H9 (cell line): Measurements from ENCODE around the gene NTF3. TPM values are rescaled to one million over a fixed set of nuclear protein-coding genes. Genes with fewer than 3 reads are reported as not detected.

Experiments
- DNase-seq: peaks from one replicate; pipeline ENCODE4 v3.0.0-alpha.2; 2017
- H2AFZ ChIP-seq: one replicate; pipeline ENCODE4 v1.6.1; 2013; ENCODE audit warnings: mild to moderate bottlenecking, low read length, control low read depth, moderate library complexity
- H2AK5ac ChIP-seq: 2 replicates; pipeline ENCODE4 v1.6.1; 2013; ENCODE audit warnings: low read length, control low read depth, mixed read lengths; ENCODE audit not compliant: insufficient read length
- H2BK120ac ChIP-seq: one replicate; pipeline ENCODE4 v1.6.1; 2013; ENCODE audit warnings: low read depth, mild to moderate bottlenecking, low read length, control low read depth, inconsistent platforms; ENCODE audit not compliant: poor library complexity, severe bottlenecking
- H2BK12ac ChIP-seq: 2 replicates; pipeline ENCODE4 v1.6.1; 2013; ENCODE audit warnings: low read length, control low read depth, mixed read lengths, low read depth; ENCODE audit not compliant: insufficient read length
- H2BK15ac ChIP-seq: 2 replicates; pipeline ENCODE4 v1.6.1; 2013; ENCODE audit warnings: low read depth, low read length, control low read depth
- H2BK20ac ChIP-seq: one replicate; pipeline ENCODE4 v1.6.1; 2013; ENCODE audit warnings: low read depth, mild to moderate bottlenecking, low read length, control low read depth, inconsistent platforms; ENCODE audit not compliant: poor library complexity, severe bottlenecking
- H2BK5ac ChIP-seq: 2 replicates; pipeline ENCODE4 v1.6.1; 2013; ENCODE audit warnings: low read length, control low read depth, mixed read lengths; ENCODE audit not compliant: insufficient read length
- H3K14ac ChIP-seq: 2 replicates; pipeline ENCODE4 v1.6.1; 2013; ENCODE audit warnings: low read length, control low read depth; ENCODE audit not compliant: insufficient read depth
- H3K18ac ChIP-seq: 2 replicates; pipeline ENCODE4 v1.6.1; 2013; ENCODE audit warnings: low read depth, mild to moderate bottlenecking, mixed read lengths, low read length, control low read depth; ENCODE audit not compliant: insufficient read length
- H3K23ac ChIP-seq: 2 replicates; pipeline ENCODE4 v1.6.1; 2013; ENCODE audit warnings: low read length, control low read depth, mixed read lengths, low read depth; ENCODE audit not compliant: insufficient read length
- H3K23me2 ChIP-seq: 2 replicates; pipeline ENCODE4 v1.6.1; 2013; ENCODE audit warnings: low read depth, mild to moderate bottlenecking, mixed read lengths, low read length, control low read depth; ENCODE audit not compliant: insufficient read length, poor library complexity, severe bottlenecking
- H3K27ac ChIP-seq: 2 replicates; pipeline ENCODE4 v1.5.1; 2013; ENCODE audit warnings: low read length, control low read depth, mixed read lengths, low read depth; ENCODE audit not compliant: insufficient read length
- H3K27me3 ChIP-seq: 2 replicates; pipeline ENCODE4 v1.6.1; 2013; ENCODE audit warnings: low read length, control low read depth, inconsistent platforms; ENCODE audit not compliant: insufficient read depth
- H3K4ac ChIP-seq: 2 replicates; pipeline ENCODE4 v1.6.1; 2013; ENCODE audit warnings: low read depth, mild to moderate bottlenecking, control low read depth, inconsistent platforms, low read length, moderate library complexity
- H3K4me1 ChIP-seq: 2 replicates; pipeline ENCODE4 v1.6.1; 2013; ENCODE audit warnings: low read length, control low read depth, inconsistent platforms; ENCODE audit not compliant: insufficient read depth
- H3K4me2 ChIP-seq: 2 replicates; pipeline ENCODE4 v1.6.1; 2013; ENCODE audit warnings: low read length, control low read depth, mixed read lengths; ENCODE audit not compliant: insufficient read length, insufficient read depth
- H3K56ac ChIP-seq: 2 replicates; pipeline ENCODE4 v1.6.1; 2013; ENCODE audit warnings: low read depth, mild to moderate bottlenecking, mixed read lengths, low read length, control low read depth; ENCODE audit not compliant: insufficient read length
- H3K79me1 ChIP-seq: 2 replicates; pipeline ENCODE4 v1.6.1; 2013; ENCODE audit warnings: low read depth, mild to moderate bottlenecking, moderate library complexity, low read length, control low read depth, inconsistent platforms; ENCODE audit not compliant: insufficient read depth, poor library complexity, severe bottlenecking
- H3K79me2 ChIP-seq: 2 replicates; pipeline ENCODE4 v1.6.1; 2013; ENCODE audit warnings: low read length, control low read depth, inconsistent platforms; ENCODE audit not compliant: insufficient read depth
- H3K9ac ChIP-seq: 2 replicates; pipeline ENCODE4 v1.6.1; 2013; ENCODE audit warnings: low read length, control low read depth, mixed read lengths; ENCODE audit not compliant: insufficient read length; ENCODE audit errors: extremely low read depth
- H3K9me3 ChIP-seq: one replicate; pipeline ENCODE4 v1.6.1; 2013; ENCODE audit warnings: low read depth, low read length, inconsistent platforms; ENCODE audit not compliant: control insufficient read depth
- H3T11ph ChIP-seq: one replicate; pipeline ENCODE4 v1.6.1; 2013; ENCODE audit warnings: mild to moderate bottlenecking, low read length, control low read depth, inconsistent platforms
- H4K20me1 ChIP-seq: one replicate; pipeline ENCODE4 v1.6.1; 2013; ENCODE audit not compliant: control insufficient read depth, insufficient read length, insufficient read depth
- H4K5ac ChIP-seq: 2 replicates; pipeline ENCODE4 v1.6.1; 2013; ENCODE audit warnings: low read depth, mild to moderate bottlenecking, mixed read lengths, low read length, control low read depth; ENCODE audit not compliant: insufficient read length
- H4K8ac ChIP-seq: replicated peaks from 2 replicates; pipeline ENCODE4 v1.6.1; 2013; ENCODE audit warnings: low read length, control low read depth, mixed read lengths, low read depth; ENCODE audit not compliant: insufficient read length
- H4K91ac ChIP-seq: 2 replicates; pipeline ENCODE4 v1.6.1; 2013; ENCODE audit warnings: low read depth, mild to moderate bottlenecking, moderate library complexity, mixed read lengths, low read length, control low read depth; ENCODE audit not compliant: insufficient read length
- H3K27ac Mint-ChIP-seq, 3 experiments: 2 replicates in 2 of 3; 3 replicates in 1 of 3; pipeline ENCODE4 v1.8.0; 2020 to 2021; ENCODE audit warnings: mixed read lengths in 3 of 3, mild to moderate bottlenecking in 1 of 3, moderate library complexity in 1 of 3
- H3K27me3 Mint-ChIP-seq: 2 replicates; pipeline ENCODE4 v1.8.0; 2021; ENCODE audit warnings: low read depth, mild to moderate bottlenecking, moderate library complexity, mixed read lengths
- H3K36me3 Mint-ChIP-seq, 3 experiments: 2 replicates in 2 of 3; 3 replicates in 1 of 3; pipeline ENCODE4 v1.8.0; 2020 to 2021; ENCODE audit warnings: low read depth in 3 of 3, mixed read lengths in 3 of 3; ENCODE audit not compliant: insufficient read depth in 1 of 3
- H3K4me1 Mint-ChIP-seq, 2 experiments: 2 replicates each; pipeline ENCODE4 v1.8.0; 2020; ENCODE audit warnings: mixed read lengths in 2 of 2
- H3K4me3 Mint-ChIP-seq, 2 experiments: 2 replicates in 1 of 2; 3 replicates in 1 of 2; pipeline ENCODE4 v1.8.0; 2020 to 2021; ENCODE audit warnings: mild to moderate bottlenecking in 2 of 2, mixed read lengths in 2 of 2, moderate library complexity in 1 of 2
- H3K9me3 Mint-ChIP-seq, 2 experiments: 2 replicates in 1 of 2; 3 replicates in 1 of 2; pipeline ENCODE4 v1.8.0; 2020; ENCODE audit warnings: mild to moderate bottlenecking in 2 of 2, mixed read lengths in 2 of 2, moderate library complexity in 1 of 2
- WGBS: extraction: QIAGEN DNeasy Blood & Tissue Kit; methylation state at CpG from one replicate; pipeline ENCODE4 v1.1.7; 2013; ENCODE audit warnings: missing lambda C conversion rate, low lambda C conversion rate, mixed read lengths; ENCODE audit not compliant: insufficient read length; ENCODE audit errors: extremely low coverage; 5-methylcytosine and 5-hydroxymethylcytosine counted together
- total RNA-seq: library from RNA; stranded (reverse); gene quantifications from 2 replicates; pipeline ENCODE4 v1.2.1, GENCODE V29; 2021
- TF ChIP-seq, protein P1 (sequence below): fragments of 200-600 bp; sonication (generic); conservative IDR thresholded peaks from 3 replicates; pipeline ENCODE4 v1.8.0; 2021; ENCODE audit warnings: antibody characterized with exemption, mild to moderate bottlenecking

Gene NTF3
- total RNA-seq, 1 experiment from 2014 or later, result 0.48 TPM

DNA sequence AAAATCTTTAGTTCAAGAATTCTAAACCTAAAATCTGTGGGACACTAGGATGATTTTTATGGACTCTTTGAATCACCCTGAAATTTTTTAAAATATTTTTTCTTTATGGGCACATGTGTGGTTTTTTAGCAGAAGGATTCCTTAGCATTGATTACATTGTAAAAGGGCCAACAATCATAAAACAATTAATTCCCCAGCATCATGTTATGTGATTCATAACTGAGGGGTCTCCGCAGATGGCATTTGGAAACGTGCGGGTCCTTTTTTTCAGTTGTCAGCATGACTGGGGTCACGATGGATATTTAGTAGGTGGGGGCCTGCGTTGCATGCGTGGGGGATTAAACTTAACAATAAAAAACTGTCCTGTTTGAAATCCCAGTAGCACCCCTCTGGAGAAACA, 52.5 kb downstream of the NTF3 start:
- Histone ChIP-seq H3K27ac (no peak overlapping the region), H4K8ac (no peak overlapping the region), H3K4me1 (no peaks in the 10 kb centered on the region; the same call in 1 of the 2 replicates), H4K20me1 (no peaks in the 10 kb centered on the region), H2AFZ (no peak overlapping the region), H3K4ac (no peak overlapping the region), H3K14ac (no peak overlapping the region), H3K79me1 (no peaks in the 10 kb centered on the region), H4K5ac (no peak overlapping the region), H2BK5ac (no peak overlapping the region), H2BK20ac (no peak overlapping the region), H3K79me2 (no peaks in the 10 kb centered on the region), H3K56ac (no peak overlapping the region), H3K4me2 (no peak overlapping the region), H3K9ac (no peak overlapping the region), H3T11ph (no peak overlapping the region), H2BK120ac (no peak overlapping the region), H2AK5ac (no peak overlapping the region), H2BK15ac (no peak overlapping the region), H4K91ac (no peak overlapping the region), H3K23ac (no peak overlapping the region), H3K23me2 (peaks cover 12% of the 10 kb centered on the region), H2BK12ac (no peak overlapping the region), H3K18ac (no peak overlapping the region), H3K9me3 (no peaks in the 10 kb centered on the region), H3K27me3 (peaks cover 3% of the 10 kb centered on the region; the same call in 1 of the 2 replicates)
- H3K4me3 Mint-ChIP-seq, result no peak overlapping the region
- no CpG with 5 or more reads among the region's 6 CpGs for WGBS
- no peak overlapping the region for H3K27ac Mint-ChIP-seq
- H3K9me3 Mint-ChIP-seq, result no peaks in the 10 kb centered on the region
- H3K36me3 Mint-ChIP-seq, result no peaks in the 10 kb centered on the region
- DNase-seq, result no peak
- TF ChIP-seq, protein P1, sequence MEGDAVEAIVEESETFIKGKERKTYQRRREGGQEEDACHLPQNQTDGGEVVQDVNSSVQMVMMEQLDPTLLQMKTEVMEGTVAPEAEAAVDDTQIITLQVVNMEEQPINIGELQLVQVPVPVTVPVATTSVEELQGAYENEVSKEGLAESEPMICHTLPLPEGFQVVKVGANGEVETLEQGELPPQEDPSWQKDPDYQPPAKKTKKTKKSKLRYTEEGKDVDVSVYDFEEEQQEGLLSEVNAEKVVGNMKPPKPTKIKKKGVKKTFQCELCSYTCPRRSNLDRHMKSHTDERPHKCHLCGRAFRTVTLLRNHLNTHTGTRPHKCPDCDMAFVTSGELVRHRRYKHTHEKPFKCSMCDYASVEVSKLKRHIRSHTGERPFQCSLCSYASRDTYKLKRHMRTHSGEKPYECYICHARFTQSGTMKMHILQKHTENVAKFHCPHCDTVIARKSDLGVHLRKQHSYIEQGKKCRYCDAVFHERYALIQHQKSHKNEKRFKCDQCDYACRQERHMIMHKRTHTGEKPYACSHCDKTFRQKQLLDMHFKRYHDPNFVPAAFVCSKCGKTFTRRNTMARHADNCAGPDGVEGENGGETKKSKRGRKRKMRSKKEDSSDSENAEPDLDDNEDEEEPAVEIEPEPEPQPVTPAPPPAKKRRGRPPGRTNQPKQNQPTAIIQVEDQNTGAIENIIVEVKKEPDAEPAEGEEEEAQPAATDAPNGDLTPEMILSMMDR, result no peak
- peaks cover 11 to 20% of the 10 kb centered on the region in 2 experiments for H3K4me1 Mint-ChIP-seq
- peaks cover 5% of the 10 kb centered on the region for H3K27me3 Mint-ChIP-seq
